K562 (cell line): Measurements from ENCODE around the gene NES. TPM values are rescaled to one million over a fixed set of nuclear protein-coding genes. Genes with fewer than 3 reads are reported as not detected.

Experiments used
- ATF1 ChIP-seq, 2 experiments: fragments of 450-650 bp in 1 of 2; IDR thresholded peaks; 2 replicates each; pipeline ENCODE4 v1.6.1; 2016; ENCODE audit warnings: missing compliant biosample characterization in 1 of 2, missing genetic modification characterization in 1 of 2
- FUS ChIP-seq: fragments of 200-400 bp; formaldehyde crosslinking; optimal IDR thresholded peaks from 2 replicates; pipeline ENCODE3; 2017; ENCODE audit warnings: low read depth, low read length
- GABPB2 ChIP-seq: fragments of 250-450 bp; sonication (Bioruptor Pico); conservative IDR thresholded peaks from 2 replicates; pipeline ENCODE4 v1.5.1; 2021; ENCODE audit warnings: mild to moderate bottlenecking
- HCFC1 ChIP-seq: IDR thresholded peaks from 2 replicates; pipeline ENCODE4 v1.6.1; 2012; ENCODE audit warnings: low read depth, low read length, improper control_type of control experiment
- HMG20A ChIP-seq: fragments of 450-650 bp; formaldehyde crosslinking; conservative IDR thresholded peaks from 2 replicates; pipeline ENCODE4 v1.4.0; 2020; ENCODE audit warnings: mild to moderate bottlenecking, mixed read lengths
- HSF4 ChIP-seq: fragments of 250-450 bp; sonication (Bioruptor Pico); IDR thresholded peaks from 2 replicates; pipeline ENCODE4 v2.1.2; 2022; ENCODE audit warnings: mild to moderate bottlenecking, moderate library complexity, borderline replicate concordance
- MAZ ChIP-seq, 2 experiments: fragments of 450-650 bp in 1 of 2; sonication (generic) in 1 of 2; formaldehyde crosslinking; IDR thresholded peaks in 1 of 2; conservative IDR thresholded peaks in 1 of 2; 2 replicates each; pipeline versions ENCODE4 v1.4.0 to v1.5.0; 2020; ENCODE audit warnings: mild to moderate bottlenecking in 1 of 2, missing genetic modification reagents in 1 of 2
- NONO ChIP-seq, 2 experiments: fragments of 200-400 bp in 1 of 2; fragments of 450-650 bp in 1 of 2; formaldehyde crosslinking in 1 of 2; IDR thresholded peaks; 2 replicates each; pipeline ENCODE4 v1.6.1; 2017; ENCODE audit warnings: low read depth in 2 of 2, mild to moderate bottlenecking in 2 of 2, moderate library complexity in 2 of 2, low read length in 1 of 2
- POLR2AphosphoS2 ChIP-seq: IDR thresholded peaks from 2 replicates; pipeline ENCODE4 v1.6.1; 2012; ENCODE audit warnings: low read length, improper control_type of control experiment
- SIN3A ChIP-seq, 2 experiments: fragments of 150-350 bp in 1 of 2; IDR thresholded peaks; 2 replicates each; pipeline ENCODE4 v1.6.1; 2011 to 2016; ENCODE audit warnings: borderline replicate concordance in 2 of 2, low read depth in 2 of 2, low read length in 2 of 2, mild to moderate bottlenecking in 2 of 2, moderate library complexity in 2 of 2; ENCODE audit not compliant: control insufficient read depth in 1 of 2
- SIN3B ChIP-seq: fragments of 450-650 bp; IDR thresholded peaks from 2 replicates; pipeline ENCODE4 v1.6.1; 2017; ENCODE audit warnings: low read depth, mild to moderate bottlenecking, moderate library complexity
- SMAD4 ChIP-seq: fragments of 250-450 bp; sonication (Bioruptor Pico); conservative IDR thresholded peaks from 2 replicates; pipeline ENCODE4 v1.8.0; 2021; ENCODE audit warnings: inconsistent platforms, mild to moderate bottlenecking, moderate library complexity
- U2AF2 ChIP-seq: fragments of 200-400 bp; formaldehyde crosslinking; optimal IDR thresholded peaks from 2 replicates; pipeline ENCODE3; 2017; ENCODE audit warnings: low read depth, mild to moderate bottlenecking, low read length
- ZC3H11A ChIP-seq: IDR thresholded peaks from 2 replicates; pipeline ENCODE4 v1.6.1; 2012; ENCODE audit warnings: low read depth, low read length, improper control_type of control experiment
- ZNF174 ChIP-seq: fragments of 250-450 bp; sonication (Bioruptor Pico); IDR thresholded peaks from 2 replicates; pipeline ENCODE4 v1.4.0; 2020; ENCODE audit warnings: mild to moderate bottlenecking
- ZNF24 ChIP-seq: fragments of 450-650 bp; IDR thresholded peaks from 2 replicates; pipeline ENCODE4 v1.6.1; 2016
- ZNF263 ChIP-seq: sonication (generic); formaldehyde crosslinking; IDR thresholded peaks from 2 replicates; pipeline ENCODE4 v1.8.0; 2022; ENCODE audit warnings: mild to moderate bottlenecking, missing genetic modification reagents, borderline replicate concordance
- ZNF324 ChIP-seq: fragments of 250-450 bp; sonication (Bioruptor Pico); IDR thresholded peaks from 2 replicates; pipeline ENCODE4 v1.4.0; 2020; ENCODE audit warnings: mild to moderate bottlenecking
- ZNF444 ChIP-seq: fragments of 250-450 bp; sonication (Bioruptor Pico); IDR thresholded peaks from 2 replicates; pipeline ENCODE4 v1.4.0; 2020; ENCODE audit warnings: mild to moderate bottlenecking, moderate library complexity
- polyA plus RNA-seq, 8 experiments: library from polyadenylated mRNA; depleted of rRNA in 4 of 8; stranded (reverse) in 5 of 8; unstranded in 3 of 8; fragments of >200 nt; fragmentation: Nextera tagmentation in 2 of 8; fragmentation: Illumina TruSeq in 1 of 8; extraction: Ambion mirVana in 2 of 8; extraction: Trizol in 1 of 8; gene quantifications; 2 replicates each; pipeline versions ENCODE4 v1.2.1 to v1.2.3, GENCODE V29; 2011 to 2014; ENCODE audit warnings: inconsistent platforms in 1 of 8, missing spikeins in 1 of 8
- total RNA-seq, 7 experiments: library from RNA; depleted of rRNA in 6 of 7; stranded (reverse); fragments of >200 nt in 6 of 7; fragmentation: Illumina TruSeq in 2 of 7; extraction: Trizol in 2 of 7; gene quantifications; 2 replicates each; pipeline versions ENCODE4 v1.2.1 to v1.2.3, GENCODE V29; 2011 to 2021; ENCODE audit warnings: low replicate concordance in 1 of 7
- TF ChIP-seq, protein P1 (sequence below), 3 experiments: IDR thresholded peaks in 2 of 3; conservative IDR thresholded peaks in 1 of 3; 2 replicates each; pipeline ENCODE4 v1.5.1; 2011 to 2012; ENCODE audit warnings: low read length in 3 of 3, mild to moderate bottlenecking in 3 of 3, control low read depth in 2 of 3, improper control_type of control experiment in 1 of 3, inconsistent platforms in 1 of 3, low read depth in 1 of 3, mixed read lengths in 1 of 3, moderate library complexity in 1 of 3; ENCODE audit not compliant: insufficient read depth in 2 of 3
- TF ChIP-seq, protein P2 (sequence below), 2 experiments: fragments of 450-650 bp; conservative IDR thresholded peaks; 2 replicates each; pipeline ENCODE4 v1.6.1; 2017; ENCODE audit warnings: mild to moderate bottlenecking in 2 of 2, moderate library complexity in 2 of 2
- TF ChIP-seq, protein P3 (sequence below): conservative IDR thresholded peaks from 2 replicates; pipeline ENCODE4 v1.6.1; 2011; ENCODE audit warnings: low read depth, mild to moderate bottlenecking, low read length; ENCODE audit not compliant: control insufficient read depth

Gene NES
- total and polyA plus RNA-seq, 9 of the 15 experiments (the other 6 are each of a cell fraction or from before 2014, with no cell fraction given): 0.10 to 8.6 (median 4.2) TPM

DNA sequence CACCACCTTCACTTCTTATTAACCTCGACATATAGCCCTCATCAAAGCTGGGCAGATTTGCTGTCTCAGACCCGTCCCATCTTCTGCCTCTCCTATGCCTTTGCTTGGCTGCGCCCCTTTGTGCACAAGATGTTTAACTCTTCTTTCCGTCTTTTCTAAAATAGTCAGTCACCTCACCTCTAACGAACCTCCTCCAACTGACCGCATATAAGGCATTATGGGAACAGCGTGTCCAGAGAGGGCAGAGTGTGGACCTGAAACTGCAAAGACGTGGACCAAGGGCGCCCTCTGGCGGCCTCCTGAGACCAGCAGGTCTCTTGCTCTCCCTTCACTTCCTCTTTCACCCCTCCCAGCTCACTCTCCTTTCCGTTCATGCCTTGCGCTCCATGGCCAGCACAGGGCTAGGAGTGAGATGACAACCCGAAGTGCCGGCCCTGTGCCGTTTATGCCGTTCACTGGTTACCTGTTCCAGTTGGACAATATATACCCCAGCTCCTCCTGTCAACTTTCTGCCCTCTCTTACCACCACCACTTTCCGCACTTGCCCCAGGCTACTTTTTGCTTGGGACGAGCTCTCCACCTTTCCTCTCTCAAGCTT, 48.6 kb upstream of the NES start (continued):
- TF ChIP-seq POLR2AphosphoS2 (no peak), ZNF324 (CRISPR knock-in tag) (no peak), MAZ (CRISPR knock-in tag; conservative IDR thresholded peaks at IDR 0.05 in 1 of 2, IDR thresholded peaks at IDR 0.05 in 1 of 2) (peak; percentile 77 to 93), ZNF174 (CRISPR knock-in tag) (no peak), HSF4 (peak; percentile 65; the same call in 1 of the 2 replicates), SIN3A (IDR thresholded peaks at IDR 0.05; ENCODE audit: borderline replicate concordance in 2 of 2, control insufficient read depth in 1 of 2, low read depth in 2 of 2, low read length in 2 of 2) (peak; percentile 40 to 82; a peak in 2 of 4 replicates), HMG20A (CRISPR knock-in tag) (no peak), ZNF444 (CRISPR knock-in tag) (no peak), ZNF24 (no peak; the same call in 1 of the 2 replicates), HCFC1 (peak; percentile 49), U2AF2 (no peak), FUS (no peak), ZC3H11A (no peak), NONO (IDR thresholded peaks at IDR 0.05; ENCODE audit: low read depth in 2 of 2, low read length in 1 of 2) (0 out of 4 replicates have a peak, but pooled peaks of 1 of the 2 experiments have one; percentile 13), SIN3B (0 out of 2 replicates have a peak, but pooled peaks have one; percentile 24), ATF1 (CRISPR knock-in tag; IDR thresholded peaks at IDR 0.05) (no peak), ATF1 (tag; IDR thresholded peaks at IDR 0.05) (peak; percentile 43; the same call in 1 of the 2 replicates), SMAD4 (no peak; the same call in 1 of the 2 replicates), ZNF263 (CRISPR knock-in tag) (peak; percentile 80), GABPB2 (CRISPR knock-in tag) (no peak)
- TF ChIP-seq, protein P1, sequence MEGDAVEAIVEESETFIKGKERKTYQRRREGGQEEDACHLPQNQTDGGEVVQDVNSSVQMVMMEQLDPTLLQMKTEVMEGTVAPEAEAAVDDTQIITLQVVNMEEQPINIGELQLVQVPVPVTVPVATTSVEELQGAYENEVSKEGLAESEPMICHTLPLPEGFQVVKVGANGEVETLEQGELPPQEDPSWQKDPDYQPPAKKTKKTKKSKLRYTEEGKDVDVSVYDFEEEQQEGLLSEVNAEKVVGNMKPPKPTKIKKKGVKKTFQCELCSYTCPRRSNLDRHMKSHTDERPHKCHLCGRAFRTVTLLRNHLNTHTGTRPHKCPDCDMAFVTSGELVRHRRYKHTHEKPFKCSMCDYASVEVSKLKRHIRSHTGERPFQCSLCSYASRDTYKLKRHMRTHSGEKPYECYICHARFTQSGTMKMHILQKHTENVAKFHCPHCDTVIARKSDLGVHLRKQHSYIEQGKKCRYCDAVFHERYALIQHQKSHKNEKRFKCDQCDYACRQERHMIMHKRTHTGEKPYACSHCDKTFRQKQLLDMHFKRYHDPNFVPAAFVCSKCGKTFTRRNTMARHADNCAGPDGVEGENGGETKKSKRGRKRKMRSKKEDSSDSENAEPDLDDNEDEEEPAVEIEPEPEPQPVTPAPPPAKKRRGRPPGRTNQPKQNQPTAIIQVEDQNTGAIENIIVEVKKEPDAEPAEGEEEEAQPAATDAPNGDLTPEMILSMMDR (IDR thresholded peaks at IDR 0.05 in 2 of 3, conservative IDR thresholded peaks at IDR 0.05 in 1 of 3; ENCODE audit: insufficient read depth in 2 of 3, low read depth in 1 of 3, low read length in 3 of 3): peak; percentile 98 to 99 (median 99)
- TF ChIP-seq, protein P2, sequence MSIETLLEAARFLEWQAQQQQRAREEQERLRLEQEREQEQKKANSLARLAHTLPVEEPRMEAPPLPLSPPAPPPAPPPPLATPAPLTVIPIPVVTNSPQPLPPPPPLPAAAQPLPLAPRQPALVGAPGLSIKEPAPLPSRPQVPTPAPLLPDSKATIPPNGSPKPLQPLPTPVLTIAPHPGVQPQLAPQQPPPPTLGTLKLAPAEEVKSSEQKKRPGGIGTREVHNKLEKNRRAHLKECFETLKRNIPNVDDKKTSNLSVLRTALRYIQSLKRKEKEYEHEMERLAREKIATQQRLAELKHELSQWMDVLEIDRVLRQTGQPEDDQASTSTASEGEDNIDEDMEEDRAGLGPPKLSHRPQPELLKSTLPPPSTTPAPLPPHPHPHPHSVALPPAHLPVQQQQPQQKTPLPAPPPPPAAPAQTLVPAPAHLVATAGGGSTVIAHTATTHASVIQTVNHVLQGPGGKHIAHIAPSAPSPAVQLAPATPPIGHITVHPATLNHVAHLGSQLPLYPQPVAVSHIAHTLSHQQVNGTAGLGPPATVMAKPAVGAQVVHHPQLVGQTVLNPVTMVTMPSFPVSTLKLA (conservative IDR thresholded peaks at IDR 0.05): peak; percentile 74 to 76
- TF ChIP-seq, protein P3, sequence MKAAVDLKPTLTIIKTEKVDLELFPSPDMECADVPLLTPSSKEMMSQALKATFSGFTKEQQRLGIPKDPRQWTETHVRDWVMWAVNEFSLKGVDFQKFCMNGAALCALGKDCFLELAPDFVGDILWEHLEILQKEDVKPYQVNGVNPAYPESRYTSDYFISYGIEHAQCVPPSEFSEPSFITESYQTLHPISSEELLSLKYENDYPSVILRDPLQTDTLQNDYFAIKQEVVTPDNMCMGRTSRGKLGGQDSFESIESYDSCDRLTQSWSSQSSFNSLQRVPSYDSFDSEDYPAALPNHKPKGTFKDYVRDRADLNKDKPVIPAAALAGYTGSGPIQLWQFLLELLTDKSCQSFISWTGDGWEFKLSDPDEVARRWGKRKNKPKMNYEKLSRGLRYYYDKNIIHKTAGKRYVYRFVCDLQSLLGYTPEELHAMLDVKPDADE: peak; percentile 67; the same call in 1 of the 2 replicates
